ENCODE measurements around the gene TBXAS1.

The TBXAS1 gene

GRCh38 chr7:140000666-140001268 is 171.7 kb downstream of the TBXAS1 start:
- TF ChIP-seq CTCF (IDR thresholded peaks at IDR 0.05; ENCODE audit: borderline replicate concordance, control extremely low read depth, extremely low read depth, insufficient read depth, missing control alignments), result no peak
- no peak for DNase-seq (ENCODE audit: low spot score)
- in situ Hi-C loops (cut with MboI; ENCODE audit: low sequenced_read_pairs, unreplicated experiment), result loop anchor here (10.0 to 25.0 kb wide), 2 partner anchors 356 to 513 kb away; partner anchors contain the start of gene KLRG2

GRCh38 chr7:140003913-140004382 is 174.9 kb downstream of the TBXAS1 start:
- peak; percentile 78 for DNase-seq (ENCODE audit: low spot score)
- TF ChIP-seq CTCF (IDR thresholded peaks at IDR 0.05; ENCODE audit: borderline replicate concordance, control extremely low read depth, extremely low read depth, insufficient read depth, missing control alignments), result peak; percentile 16
- in situ Hi-C loops (cut with MboI; ENCODE audit: low sequenced_read_pairs, unreplicated experiment), result loop anchor here (10.0 to 25.0 kb wide), 2 partner anchors 359 to 517 kb away; partner anchors contain the start of gene KLRG2

GRCh38 chr7:140004672-140005071 is 175.6 kb downstream of the TBXAS1 start:
- no peak for TF ChIP-seq CTCF (IDR thresholded peaks at IDR 0.05; ENCODE audit: borderline replicate concordance, control extremely low read depth, extremely low read depth, insufficient read depth, missing control alignments)
- in situ Hi-C loops (cut with MboI; ENCODE audit: low sequenced_read_pairs, unreplicated experiment), result loop anchor here (10.0 to 25.0 kb wide), 2 partner anchors 360 to 517 kb away; partner anchors contain the start of gene KLRG2
- no peak for DNase-seq (ENCODE audit: low spot score)

- in situ Hi-C loops (cut with MboI; ENCODE audit: low sequenced_read_pairs, unreplicated experiment), result loop anchor here (10.0 to 25.0 kb wide), 2 partner anchors 361 to 518 kb away; partner anchors contain the start of gene KLRG2
- no peak for DNase-seq (ENCODE audit: low spot score)
- no peak for TF ChIP-seq CTCF (IDR thresholded peaks at IDR 0.05; ENCODE audit: borderline replicate concordance, control extremely low read depth, extremely low read depth, insufficient read depth, missing control alignments)
Observed at GRCh38 chr7:140005341-140005740, 176.3 kb downstream of the TBXAS1 start.

- in situ Hi-C loops (cut with MboI; ENCODE audit: low sequenced_read_pairs, unreplicated experiment), result loop anchor here (10.0 to 25.0 kb wide), 2 partner anchors 361 to 519 kb away; partner anchors contain the start of gene KLRG2
- peak; percentile 14 for TF ChIP-seq CTCF (IDR thresholded peaks at IDR 0.05; ENCODE audit: borderline replicate concordance, control extremely low read depth, extremely low read depth, insufficient read depth, missing control alignments)
- no peak for DNase-seq (ENCODE audit: low spot score)
Observed at GRCh38 chr7:140005754-140006503, 176.9 kb downstream of the TBXAS1 start.

GRCh38 chr7:140006600-140006999 is 177.5 kb downstream of the TBXAS1 start:
- DNase-seq (ENCODE audit: low spot score), result no peak
- in situ Hi-C loops (cut with MboI; ENCODE audit: low sequenced_read_pairs, unreplicated experiment), result loop anchor here (10.0 to 25.0 kb wide), 2 partner anchors 362 to 519 kb away; partner anchors contain the start of gene KLRG2
- no peak for TF ChIP-seq CTCF (IDR thresholded peaks at IDR 0.05; ENCODE audit: borderline replicate concordance, control extremely low read depth, extremely low read depth, insufficient read depth, missing control alignments)

Data from GM13976 (cell line).